ENCODE data around the gene SLC19A1.
"Not testable (repeated sequence)": the region's sequence is repeated elsewhere in the genome, so short reads cannot be mapped to it uniquely, and the experiment has no call there.

The SLC19A1 gene

DNA sequence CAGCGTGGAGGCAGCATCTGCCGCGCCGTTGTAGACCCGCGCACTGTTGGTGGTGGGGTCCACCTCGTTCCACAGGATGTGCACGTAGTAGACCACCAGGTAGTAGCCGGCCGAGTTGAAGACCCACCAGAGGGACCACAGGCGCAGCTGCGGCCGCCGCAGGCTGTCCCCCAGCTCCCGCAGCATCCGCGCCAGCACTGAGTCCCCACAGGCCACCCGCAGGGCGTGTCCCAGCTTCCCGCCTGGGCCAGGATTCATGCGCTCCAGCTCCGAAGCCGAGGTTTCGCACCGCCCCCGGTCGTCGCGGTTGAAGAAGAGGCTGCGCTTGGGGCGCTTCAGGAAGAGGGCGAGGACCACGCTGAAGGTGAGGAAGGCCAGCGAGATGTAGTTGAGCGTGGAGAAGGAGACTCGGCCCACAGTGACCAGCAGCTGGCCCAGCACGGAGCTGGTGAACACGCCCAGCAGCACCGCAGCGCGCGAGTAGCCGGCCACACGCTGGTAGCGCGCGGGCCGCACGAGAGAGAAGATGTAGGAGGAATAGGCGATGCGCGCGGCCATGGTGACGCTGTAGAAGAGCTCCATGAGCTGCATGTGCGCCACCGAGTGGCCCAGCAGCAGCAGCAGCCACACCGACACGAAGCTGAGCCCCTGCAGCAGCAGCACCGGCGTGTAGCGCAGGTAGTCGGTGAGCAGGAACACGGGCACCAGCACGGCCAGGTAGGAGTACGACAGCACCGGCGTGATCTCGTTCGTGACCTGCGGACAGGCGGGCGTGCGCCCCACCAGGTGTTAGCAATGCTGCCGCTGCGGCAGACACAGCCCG is 10.6 kb downstream of the SLC19A1 start:
- no peak for DNase-seq

DNA sequence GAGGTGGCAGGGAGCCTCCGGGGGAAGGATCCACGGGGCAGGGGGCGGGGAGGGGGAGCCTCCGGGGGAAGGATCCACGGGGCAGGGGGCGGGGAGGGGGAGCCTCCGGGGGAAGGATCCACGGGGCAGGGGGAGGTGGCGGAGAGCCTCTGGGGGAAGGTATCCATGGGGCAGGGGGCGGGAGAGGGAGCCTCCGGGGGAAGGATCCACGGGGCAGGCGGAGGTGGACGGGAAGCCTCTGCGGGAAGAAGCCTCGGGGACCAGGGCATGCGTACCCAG is 11.2 kb downstream of the SLC19A1 start:
- not testable (repeated sequence) for DNase-seq

DNA sequence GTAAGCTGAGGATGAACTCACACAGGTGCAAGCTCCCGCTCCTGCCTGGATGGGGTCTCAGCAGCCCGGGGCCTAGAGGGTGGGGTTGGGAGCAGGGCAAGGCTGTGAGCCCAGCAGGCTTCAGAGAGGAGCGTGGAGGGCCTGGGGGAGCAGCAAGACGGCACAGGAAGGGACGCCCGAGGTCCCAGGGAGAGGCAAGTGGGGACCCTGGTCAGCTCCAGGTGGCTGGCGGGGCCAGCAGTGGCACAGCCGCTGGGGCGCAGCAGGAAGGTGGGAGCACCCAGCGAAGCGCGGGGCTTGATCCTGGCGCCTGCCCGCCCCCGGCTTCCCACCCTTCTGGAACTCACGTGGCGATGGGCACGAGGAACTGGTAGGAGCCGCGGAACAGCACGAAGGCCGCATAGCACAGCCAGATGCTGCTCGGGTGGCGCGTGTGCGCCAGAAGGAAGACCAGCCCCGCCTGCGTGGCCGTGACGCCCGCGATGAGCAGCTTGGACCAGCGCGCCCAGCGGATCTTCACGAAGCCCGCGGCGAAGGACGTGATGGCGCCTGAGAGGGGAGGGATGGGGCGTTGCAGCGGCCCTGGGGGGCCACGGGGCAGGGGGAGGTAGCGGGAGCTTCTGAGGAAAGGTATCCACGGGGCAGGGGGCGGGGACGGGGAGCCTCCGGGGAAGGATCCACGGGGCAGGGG is 11.7 kb downstream of the SLC19A1 start:
- no peak for DNase-seq

DNA sequence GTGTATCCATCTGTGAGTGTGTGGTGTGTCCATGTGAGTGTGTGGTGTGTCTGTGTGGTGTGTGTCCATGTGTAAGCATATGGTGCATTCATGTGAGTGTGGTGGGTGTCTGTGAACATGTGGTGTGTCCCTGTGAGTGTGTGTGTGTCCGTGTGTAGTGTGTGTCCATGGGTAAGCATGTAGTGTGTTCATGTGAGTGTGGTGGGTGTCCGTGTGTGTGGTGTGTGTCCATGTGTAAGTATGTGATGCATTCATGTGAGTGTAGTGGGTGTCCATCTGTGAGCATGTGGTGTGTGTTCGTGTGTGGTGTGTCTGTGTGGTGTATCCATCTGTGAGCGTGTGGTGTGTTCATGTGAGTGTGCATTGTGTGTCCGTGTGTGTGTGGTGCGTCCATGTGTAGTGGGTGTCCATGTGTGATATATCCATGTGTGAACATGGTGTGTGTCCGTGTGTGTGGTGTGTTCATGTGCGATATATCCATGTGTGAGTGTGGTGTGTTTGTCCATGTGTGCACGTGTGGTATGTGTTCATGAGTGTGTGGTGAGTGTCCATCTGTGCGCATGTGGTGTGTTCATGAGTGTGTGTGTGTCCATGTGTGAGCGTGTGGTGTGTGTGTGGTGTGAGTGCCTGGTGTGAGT is 12.3 kb downstream of the SLC19A1 start:
- no peak for DNase-seq

DNA sequence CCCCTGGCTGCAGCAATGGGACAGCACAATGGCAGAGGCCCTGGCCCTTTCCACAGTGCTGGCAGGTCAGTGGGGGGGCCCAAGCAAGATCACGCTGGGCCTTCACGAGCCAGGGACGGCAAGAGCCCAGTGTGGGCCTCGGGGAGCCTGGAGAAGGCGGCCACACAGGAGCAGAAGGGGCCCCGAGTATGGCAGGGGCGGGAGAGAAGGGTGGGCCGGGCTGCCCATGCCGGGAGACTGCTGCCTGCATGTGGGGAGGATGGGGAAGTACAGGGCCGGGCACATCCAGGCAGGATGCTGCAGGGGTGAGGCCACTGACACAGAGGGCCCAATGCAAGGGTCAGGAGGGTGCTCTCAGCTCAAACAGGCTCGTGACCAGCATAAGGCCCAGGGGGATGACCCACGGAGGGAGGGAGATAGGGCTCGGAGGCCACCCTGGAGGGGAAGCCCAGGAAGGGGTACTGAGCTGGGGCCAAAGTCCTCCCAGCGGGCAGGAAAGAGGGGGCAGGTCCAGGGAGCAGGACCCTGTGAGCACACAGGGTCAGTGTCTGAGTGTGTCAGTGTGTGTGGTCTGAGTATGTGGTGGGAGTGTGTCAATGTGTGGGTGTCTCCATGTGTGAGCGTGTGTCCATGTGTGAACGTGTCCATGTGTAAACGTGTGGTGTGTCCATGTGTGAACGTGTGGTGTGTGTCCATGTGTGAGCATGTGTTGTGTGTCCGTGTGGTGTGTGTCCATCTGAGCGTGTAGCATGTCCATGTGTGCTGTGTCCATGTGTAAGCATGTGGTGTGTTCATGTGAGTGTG is 13.1 kb downstream of the SLC19A1 start:
- DNase-seq: no peak

DNA sequence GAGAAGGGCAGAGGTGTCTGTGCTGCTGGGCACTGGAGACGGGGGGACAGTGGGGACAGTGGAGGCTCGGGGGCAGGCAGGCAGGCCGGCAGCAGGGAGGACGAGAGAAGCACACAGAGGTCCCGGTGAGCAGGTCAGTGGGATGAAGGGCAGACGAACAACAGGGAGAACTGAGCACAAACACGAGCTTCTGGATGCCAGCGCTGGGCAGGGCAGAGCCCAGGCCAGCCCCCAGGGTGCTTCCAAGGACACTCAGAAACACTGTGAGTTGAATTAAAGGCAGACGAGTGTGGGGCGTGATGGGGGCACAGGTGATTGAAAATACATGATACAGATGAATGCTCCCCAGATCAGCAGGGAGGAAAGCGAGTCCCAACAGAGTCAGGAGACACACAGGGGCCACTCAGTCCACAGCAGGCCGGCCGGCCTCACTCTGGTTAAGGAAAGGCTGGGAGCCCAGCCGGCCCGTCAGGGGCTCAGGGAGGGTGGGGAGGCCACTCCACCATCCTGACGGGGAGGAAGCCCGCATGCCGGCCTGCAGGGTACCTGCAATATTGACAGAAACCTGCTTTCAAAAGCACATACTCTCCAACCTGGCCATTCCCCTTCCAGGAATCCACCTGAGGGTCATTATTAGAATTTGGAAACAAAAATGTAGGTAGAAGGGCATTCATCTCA is 14.1 kb downstream of the SLC19A1 start:
- no peak for DNase-seq

DNA sequence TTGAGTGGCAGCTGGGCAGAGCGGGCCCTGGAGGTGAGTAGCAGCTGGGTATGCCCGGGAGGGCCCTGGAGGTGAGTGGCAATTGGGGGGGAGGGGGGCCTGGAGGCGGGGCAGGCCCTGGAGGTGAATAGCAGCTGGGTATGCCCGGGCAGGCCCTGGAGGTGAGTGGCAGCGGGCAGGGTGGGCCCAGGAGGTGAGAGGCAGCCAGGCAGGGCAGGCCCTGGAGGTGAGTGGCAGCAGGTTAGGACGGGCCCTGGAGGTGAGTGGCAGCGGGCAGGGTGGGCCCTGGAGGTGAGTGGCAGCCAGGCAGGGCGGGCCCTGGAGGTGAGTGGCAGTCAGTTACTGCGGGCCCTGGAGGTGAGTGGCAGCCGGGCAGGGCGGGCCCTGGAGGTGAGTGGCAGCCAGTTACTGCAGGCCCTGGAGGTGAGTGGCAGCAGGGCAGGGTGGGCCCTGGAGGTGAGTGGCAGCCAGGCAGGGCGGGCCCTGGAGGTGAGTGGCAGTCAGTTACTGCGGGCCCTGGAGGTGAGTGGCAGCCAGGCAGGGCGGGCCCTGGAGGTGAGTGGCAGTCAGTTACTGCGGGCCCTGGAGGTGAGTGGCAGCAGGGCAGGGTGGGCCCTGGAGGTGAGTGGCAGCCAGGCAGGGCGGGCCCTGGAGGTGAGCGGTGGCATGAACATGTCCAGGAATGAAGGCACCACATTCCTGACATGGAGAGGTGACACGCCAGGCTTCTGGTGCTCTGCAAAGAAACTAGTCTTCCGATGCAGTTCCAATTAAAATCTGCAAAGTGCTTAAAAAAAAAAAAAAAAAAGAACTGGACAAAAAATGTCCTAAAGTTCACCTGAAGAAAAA is 14.9 kb downstream of the SLC19A1 start:
- DNase-seq: not testable (repeated sequence)

DNA sequence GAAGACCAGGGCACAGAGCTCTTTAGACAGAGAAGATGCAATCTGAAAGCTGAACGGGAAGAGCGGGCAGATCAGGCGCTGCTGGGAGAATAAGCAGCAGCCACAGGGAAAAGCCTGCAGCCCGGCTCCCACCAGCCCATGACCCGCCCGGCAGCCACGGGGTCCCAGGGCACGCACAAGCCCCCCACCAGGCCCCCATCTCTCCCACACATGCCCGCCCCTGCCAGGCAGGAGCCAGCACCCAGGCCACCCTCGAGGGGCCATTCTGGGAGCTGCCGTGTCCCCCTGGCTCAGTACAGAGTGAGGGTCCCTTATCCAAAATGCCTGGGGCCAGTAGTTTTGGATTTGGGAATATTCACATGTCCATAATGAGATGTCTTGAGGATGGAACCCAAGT is 16.3 kb downstream of the SLC19A1 start:
- no peak for DNase-seq

DNA sequence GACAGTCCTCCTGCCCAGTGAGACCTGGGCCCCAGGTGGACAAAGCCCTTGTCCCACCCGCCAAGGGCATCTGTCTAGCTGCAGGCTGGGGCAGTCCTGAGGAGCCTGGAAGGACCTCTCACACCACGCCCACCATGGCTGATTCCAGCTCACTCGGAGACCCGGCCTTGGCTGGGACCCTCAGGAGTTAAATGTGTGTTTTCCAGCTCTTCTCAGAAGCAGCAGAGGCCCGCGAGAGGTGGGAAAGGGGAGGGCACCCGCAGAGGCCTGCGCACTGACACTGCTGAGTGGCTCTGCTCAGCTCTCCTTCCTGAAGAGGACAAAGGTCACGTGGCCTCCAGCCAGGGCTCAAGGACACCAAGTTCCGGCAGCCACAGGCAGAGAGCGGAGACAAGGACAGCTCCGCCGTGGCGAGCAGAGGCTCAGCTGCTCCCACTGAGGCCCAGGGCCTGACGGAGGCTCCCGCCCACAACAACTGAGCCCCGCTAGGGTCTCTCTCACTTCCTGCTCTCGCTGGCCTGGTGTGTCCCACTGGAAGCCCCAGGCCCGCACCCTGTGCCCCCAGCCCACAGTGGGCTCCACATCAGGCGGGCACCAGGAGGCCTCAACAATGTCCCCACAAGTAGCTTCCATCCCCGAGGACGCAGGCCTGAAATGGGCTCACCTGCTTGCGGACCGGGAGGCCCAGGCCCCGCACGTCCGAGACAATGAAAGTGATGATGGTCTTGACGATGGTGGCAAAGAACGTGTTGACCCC is 16.9 kb downstream of the SLC19A1 start:
- no peak for DNase-seq

DNA sequence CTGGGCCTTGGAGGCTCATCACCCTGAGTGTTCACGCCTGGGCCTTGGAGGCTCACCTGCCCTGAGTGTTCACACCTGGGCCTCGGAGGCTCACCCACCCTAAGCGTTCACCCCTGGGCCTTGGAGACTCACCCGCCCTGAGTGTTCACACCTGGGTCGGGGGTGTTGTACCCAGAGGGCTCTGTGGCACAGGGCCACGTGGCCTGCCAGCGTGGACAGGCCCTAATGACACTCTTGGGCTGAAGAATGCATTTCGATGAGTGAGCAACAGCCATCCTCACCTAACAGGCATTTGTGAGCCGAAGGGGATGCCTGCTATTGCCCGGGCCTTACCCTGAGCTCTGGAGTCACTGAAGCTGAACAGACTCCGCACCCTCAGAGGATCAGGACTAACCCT is 17.5 kb downstream of the SLC19A1 start:
- no peak for DNase-seq

DNA sequence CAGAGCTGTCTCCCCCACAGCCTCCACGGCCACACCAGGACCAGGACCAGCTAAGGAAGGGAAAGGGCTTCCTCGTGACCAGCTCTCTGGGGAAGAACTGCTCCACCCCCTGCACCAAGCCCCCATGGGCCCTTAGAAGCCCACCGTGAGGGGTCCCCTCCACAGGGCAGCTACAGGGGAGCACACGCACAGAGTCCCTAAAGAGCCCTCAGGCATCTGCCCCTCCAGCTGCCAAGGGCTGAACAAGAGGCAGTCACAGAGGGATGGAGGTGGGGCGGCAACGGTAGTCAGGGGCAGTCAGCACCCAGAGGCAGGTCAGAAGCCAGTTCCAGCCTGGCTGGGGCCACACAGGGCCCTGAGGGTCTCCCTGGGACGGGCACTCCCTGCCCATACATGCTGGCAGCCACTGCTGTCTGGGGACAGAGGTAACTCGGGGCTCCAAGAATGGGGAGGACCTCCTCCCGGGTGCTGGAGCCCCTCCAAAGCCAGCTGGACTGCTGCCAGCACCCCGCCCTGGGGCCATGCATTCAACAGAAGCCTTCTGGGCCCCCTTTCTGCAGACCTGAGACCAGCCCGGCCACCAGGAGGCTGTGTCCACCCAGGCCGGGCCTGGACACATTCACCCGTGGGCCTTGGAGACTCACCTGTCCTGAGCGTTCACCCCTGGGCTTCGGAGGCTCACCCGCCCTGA is 18.7 kb downstream of the SLC19A1 start:
- no peak for DNase-seq

DNA sequence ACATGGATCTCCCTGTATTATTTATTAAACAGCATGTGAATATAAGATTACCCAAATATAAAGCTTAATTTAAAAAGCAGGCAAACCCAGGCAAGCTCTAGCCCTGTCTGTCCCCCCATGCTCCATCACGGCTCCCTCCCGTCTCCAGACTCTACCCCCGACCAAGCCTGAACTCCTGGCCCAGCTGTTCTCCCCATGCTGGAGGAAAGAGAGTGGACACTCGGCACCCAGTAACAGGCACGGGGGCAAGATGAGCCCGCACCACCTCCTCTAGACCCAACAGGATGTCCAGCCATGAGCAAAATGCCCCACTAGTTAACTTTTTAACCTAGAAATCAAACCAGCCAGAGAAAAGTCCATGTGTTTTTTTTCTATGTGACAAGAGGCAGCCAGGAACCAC is 19.3 kb downstream of the SLC19A1 start:
- DNase-seq: no peak

DNA sequence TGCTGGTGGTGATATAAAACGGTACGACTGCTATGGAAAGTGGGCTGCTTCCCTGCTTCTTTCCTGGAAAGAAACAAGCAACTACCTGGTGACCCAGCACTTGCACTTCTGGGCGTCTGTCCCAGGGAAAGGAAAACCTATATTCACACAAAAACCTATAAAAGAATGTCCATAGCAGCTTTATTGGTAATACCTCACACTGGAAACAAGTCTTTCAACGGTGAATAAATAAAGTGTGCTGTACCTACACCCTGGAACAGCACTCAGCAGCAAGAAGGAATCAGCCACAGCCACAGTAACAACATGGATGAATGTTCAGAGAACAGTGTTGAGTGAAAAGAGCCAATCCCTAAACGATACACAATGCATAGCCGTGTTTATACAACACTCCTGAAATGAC is 19.9 kb downstream of the SLC19A1 start:
- no peak for DNase-seq

DNA sequence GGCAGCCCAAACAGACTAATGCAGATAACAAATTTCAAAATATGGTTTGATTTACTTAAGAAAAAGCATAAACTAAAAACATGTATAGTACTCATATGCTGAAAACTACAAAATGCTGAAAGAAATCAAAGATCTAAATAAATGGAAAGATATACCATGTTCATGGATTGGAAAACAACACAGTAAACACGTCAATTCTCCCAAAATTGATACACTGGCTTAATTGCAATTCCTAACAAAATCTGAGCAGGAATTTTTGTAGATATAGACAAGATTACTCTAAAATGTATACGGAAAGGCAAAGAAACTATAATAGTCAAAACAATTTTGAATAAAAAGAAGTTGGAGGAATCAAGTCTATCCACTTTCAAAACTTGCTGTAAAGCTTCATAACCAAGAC is 21.0 kb downstream of the SLC19A1 start:
- DNase-seq: no peak

DNA sequence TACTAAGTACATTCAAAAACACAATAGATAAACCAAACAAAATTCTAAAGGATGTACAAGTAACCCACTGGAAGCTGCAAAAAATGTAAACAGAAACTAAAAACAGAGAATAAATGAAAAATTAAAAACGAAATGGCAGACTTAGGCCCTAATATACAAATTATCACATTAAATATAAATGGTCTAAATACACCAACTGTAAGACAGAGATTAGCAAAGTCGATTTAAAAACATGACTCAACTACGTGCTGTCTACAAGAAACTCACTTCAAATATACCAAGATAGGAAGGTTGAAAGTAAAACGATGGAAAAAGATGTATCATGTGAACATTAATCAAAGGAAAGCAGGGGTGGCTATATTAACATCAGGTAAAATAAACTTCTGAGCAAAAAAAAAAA is 23.1 kb downstream of the SLC19A1 start:
- no peak for DNase-seq

DNA sequence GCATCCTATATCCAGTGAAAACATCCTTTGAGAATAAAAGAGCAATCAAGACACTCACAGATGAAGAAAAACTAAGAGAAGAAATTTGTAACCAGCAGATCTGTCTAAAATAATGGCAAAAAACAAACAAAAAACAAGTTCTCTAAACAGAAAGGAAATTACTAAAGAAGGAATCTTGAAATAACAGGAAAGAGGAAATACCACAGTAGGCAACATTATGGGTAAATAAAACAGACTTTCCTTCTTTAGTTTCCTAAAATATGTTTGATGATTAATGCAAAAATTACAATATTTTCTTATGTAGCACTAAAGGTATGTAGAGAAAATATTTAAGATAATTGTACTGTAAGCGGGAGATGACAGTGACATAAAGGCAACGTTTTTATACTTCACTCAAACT is 23.5 kb downstream of the SLC19A1 start:
- no peak for DNase-seq

DNA sequence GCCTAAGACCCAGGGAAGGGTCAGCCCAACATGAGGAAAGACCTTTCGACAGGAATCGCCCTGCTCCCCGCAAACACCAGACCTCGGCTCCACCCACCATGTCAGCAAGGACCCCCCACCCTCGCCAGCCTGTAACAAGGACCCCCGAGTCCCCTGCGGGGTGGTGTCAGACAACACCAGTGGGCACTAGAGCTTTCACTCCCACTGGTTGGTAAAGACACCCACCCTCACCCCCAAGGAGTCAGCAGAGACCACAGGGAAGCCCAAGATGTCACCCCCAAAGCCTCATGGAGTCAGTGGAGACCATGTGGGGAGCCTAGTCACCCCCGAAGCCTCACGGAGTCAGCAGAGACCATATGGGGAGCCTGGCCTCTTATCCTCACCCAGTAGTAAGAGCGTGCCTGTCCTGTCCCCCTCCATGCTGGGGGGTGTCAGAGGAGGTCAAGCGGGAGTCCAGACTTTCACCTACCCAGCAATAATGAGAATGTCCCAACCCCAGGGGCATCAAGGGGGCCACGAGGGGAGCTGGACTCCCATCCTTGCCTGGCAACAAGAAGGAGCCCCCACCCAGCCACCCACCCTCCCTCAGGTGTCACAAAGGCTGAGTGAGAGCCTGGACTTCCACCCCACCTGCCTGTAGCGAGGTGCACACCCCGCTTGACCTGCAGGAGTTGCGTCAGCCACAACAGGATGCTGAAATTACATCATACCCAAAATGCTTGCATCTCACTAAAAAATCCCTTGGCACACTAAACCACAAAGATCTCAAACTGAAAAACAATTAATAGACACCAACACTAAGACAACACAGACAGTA is 24.8 kb downstream of the SLC19A1 start:
- no peak for DNase-seq

DNA sequence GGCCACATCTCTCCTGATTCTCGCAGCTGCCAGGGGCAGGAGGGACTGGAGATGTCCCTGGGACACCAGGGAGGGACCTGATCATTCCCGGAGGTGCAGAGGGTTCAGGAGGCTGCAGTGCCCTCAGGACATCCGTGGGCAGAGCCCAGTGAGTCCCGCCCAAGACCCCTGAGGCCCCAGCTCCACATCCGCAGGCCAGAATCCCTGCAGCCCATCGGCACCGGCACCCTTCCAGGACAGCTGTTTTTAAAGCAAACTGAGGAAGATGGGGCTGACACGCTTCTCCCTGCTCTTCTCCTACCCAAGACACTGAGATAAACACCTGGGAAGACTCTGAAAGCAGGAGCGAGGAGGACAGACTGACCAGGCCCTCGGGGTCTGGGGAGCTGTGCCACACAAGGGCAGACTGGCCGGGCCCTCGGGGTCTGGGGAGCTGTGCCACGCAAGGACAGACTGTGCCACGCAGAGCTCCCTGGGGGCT is 25.5 kb downstream of the SLC19A1 start:
- no peak for DNase-seq

DNA sequence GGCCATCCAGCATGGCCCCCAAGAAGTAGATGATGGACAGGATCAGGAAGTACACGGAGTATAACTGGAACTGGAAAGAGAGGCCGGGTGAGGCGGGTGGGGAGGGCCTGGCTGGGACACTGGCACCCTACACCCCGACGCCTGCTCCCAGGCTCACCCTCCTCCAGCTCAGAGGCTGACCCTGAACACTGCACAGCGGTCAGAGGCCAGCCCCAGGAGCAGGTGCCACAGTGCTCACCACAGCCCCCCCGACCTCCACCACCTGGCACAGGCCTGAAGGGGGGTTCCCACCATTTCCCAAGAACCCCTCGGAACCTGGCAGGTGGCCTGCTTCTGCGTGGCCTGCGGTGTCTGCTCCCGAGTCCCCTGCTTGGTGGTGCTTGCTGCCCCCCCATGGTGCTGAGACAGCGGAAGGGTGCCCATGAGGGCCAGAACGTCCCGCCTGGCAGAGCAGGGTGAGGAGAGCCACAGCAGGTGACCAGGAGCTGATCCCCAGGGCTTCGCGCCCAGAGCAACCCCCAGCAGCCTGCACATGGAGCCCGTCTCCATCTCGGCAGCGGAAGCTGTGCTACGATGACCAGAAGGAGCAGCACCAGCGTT is 26.1 kb downstream of the SLC19A1 start:
- DNase-seq: no peak
